ENCODE data around the gene RRAS.

RRAS gene

GRCh38 chr19:49640113-49640898 lies at the start of gene RRAS:
TSS of gene RRAS (minus strand) at chr19:49640143. CDS start at chr19:49640098, 45 bp downstream.
- peak; percentile 99 to 100 (median 100) for DNase-seq (ENCODE audit: low read depth in 3 of 3)

DNA sequence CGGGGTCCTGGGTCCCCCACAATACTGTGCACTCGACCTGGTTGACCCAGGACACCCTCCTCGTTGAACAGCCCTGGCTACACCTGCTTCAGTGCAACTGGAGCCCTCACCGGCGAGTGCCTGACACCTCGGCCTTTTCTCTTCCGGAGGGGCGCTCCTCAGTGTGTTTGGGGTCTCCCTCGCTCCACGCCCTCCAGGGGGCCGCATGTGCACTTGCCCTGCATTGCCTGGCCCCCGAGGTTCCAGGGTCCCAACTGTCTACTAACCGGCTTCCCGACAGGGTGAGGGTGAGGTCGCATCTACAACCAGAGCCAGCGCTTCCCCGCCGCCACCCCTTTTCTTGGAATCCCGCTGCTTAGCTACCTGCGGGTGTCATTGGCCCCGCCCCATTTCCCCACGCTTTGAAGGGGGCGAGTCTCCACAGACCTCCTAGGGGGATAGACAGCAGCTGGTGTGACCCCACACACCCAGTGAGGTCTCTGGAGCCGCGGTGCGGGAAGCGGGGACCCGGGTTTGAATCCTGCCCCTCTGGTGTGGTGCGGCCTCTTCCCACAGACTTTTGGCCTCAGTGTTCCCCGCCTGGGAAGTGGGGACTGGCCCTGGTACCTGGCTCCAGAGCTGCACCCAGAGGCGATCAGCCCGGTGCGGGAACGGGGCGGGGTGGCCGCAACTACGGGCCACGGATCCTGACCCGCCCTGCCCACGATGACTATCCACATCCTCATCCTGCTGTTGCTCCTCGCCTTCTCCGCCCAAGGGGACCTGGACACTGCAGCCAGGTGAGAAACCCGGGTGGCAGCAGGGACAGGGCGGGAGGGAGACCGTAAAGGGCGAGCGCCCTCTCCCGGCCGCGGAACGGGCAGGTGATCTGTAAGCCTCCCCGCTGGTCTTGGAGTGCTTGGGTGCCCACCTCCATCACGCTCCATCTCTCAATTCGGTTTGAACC lies 49.5 kb upstream of the RRAS start, which contains the start of gene ADM5:
Gene ADM5, plus strand, starts transcription at position 462 of the 946 bp plus-strand sequence. Its CDS starts 244 bp downstream, at position 706.
- DNase-seq (ENCODE audit: low read depth in 3 of 3) = no peak

DNA sequence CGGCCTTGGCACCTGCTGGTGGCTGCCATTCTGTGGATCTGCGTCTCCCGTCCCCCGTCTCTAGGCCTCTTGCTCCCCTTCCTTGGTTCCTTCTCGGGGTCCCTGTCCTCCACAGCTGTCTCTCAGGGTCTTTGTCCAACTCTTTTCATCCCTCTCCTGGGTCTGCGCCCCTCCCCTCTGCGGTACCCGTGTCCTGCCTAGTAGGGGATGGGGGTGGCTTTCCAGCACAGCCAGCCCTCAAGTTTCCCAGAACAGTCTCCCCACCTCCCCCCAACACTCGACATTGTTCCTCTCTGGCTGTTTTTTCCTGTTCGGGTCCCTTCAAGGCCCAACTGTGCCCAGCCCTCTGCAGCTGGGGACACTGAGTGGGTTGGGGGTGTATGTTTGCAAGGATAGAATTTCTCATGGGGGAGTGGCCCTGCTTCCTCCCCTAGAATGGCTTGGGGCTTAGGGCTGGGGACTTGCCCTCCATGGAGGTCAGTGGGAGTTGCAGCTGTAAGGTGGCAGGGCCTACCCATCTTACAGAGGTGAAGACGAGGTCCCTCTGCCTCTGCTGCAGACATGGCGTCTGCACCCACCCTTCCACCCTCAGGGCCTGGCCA lies 48.7 kb upstream of the RRAS start:
- no peak for DNase-seq (ENCODE audit: low read depth in 3 of 3)

GRCh38 chr19:49687566-49688316 lies 47.8 kb upstream of the RRAS start:
- DNase-seq (ENCODE audit: low read depth in 3 of 3) = no peak

- no peak for DNase-seq (ENCODE audit: low read depth in 3 of 3)
Measured at GRCh38 chr19:49687150-49687549, 47.2 kb upstream of the RRAS start.

GRCh38 chr19:49686503-49687088 lies 46.7 kb upstream of the RRAS start:
- DNase-seq (ENCODE audit: low read depth in 3 of 3) = no peak

DNA sequence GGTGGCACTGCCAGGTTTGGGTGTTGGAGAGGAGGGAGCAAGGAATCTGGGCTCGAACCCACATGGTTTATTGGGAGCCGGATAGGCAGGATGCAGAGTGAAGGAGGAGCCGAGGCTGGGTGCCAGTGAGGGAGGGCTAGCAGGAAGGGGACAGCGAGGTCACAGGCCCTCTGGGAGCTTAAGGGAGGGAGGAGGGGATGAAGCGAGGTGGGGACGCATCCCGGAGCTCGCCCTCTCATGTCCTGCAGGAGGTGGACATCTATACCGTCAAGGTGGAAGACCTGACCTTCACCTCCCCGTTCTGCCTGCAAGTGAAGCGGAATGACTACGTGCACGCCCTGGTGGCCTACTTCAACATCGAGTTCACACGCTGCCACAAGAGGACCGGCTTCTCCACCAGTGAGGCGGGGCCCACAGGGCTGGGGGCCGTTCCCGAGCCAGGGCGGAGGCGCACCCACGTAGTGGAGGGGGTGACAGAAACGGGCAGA lies 45.9 kb upstream of the RRAS start:
- no peak for DNase-seq (ENCODE audit: low read depth in 3 of 3)

DNA sequence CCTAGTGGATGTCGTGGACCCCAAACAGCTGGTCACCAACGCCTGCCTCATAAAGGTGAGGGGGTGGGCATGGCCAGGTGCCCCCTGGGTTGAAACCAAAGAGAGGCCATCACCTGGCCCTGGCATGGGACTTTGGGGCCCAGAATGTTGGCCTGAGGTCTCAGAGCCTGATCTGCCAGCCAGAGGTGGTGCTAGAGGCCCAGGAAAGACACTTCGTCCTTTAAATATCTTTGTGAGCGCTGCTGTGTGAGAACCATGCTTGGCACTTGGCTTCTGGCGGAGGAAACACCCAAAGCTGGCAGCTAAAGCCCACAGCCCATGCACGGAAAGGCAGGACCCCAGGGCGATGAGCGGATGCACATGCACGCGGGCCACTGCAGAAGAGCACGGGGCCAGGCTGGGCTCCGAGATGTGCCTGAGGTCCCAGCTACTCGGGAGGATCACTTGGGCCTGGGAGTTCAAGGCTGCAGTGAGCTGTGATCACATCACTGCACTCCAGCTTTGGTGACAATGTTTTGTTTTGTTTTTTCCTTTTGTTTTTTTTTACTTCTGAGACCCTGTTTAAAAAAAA lies 45.1 kb upstream of the RRAS start:
- DNase-seq (ENCODE audit: low read depth in 3 of 3) = no peak

GRCh38 chr19:49684251-49684982 lies 44.5 kb upstream of the RRAS start:
- no peak for DNase-seq (ENCODE audit: low read depth in 3 of 3)

DNA sequence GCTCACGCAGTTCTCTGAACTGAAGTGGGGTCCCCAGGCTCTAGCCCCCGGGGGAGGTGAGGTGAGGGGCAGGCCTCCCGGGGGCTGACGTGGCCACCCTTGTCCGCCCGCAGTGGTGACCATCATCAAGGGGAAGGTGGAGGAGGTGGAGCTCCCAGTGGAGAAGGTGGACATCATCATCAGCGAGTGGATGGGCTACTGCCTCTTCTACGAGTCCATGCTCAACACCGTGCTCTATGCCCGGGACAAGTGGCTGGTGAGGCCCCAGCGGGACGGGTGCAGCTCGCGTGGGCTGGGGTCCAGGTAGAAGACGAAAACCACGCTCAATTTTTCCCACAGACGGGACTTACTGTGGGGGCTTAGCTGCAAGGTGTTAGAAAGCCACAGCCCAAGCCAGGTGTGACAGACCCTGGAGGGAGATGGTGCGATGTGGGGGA lies 43.9 kb upstream of the RRAS start:
- no peak for DNase-seq (ENCODE audit: low read depth in 3 of 3)

- DNase-seq (ENCODE audit: low read depth in 3 of 3) = no peak
Measured at GRCh38 chr19:49682274-49682673, 42.3 kb upstream of the RRAS start.

DNA sequence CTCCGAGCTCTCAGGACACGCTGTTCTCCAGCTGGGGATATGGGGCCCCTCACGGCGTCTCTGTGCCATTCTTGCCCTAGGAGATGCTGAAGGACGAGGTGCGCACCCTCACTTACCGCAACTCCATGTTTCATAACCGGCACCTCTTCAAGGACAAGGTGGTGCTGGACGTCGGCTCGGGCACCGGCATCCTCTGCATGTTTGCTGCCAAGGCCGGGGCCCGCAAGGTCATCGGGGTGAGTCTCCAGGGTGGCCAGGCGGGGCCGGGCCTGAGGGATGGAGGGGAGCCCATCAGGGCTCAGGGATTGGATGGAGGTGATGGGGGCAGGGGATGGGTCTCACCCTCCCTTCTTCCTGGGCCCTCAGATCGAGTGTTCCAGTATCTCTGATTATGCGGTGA lies 41.9 kb upstream of the RRAS start:
- DNase-seq (ENCODE audit: low read depth in 3 of 3) = no peak

DNA sequence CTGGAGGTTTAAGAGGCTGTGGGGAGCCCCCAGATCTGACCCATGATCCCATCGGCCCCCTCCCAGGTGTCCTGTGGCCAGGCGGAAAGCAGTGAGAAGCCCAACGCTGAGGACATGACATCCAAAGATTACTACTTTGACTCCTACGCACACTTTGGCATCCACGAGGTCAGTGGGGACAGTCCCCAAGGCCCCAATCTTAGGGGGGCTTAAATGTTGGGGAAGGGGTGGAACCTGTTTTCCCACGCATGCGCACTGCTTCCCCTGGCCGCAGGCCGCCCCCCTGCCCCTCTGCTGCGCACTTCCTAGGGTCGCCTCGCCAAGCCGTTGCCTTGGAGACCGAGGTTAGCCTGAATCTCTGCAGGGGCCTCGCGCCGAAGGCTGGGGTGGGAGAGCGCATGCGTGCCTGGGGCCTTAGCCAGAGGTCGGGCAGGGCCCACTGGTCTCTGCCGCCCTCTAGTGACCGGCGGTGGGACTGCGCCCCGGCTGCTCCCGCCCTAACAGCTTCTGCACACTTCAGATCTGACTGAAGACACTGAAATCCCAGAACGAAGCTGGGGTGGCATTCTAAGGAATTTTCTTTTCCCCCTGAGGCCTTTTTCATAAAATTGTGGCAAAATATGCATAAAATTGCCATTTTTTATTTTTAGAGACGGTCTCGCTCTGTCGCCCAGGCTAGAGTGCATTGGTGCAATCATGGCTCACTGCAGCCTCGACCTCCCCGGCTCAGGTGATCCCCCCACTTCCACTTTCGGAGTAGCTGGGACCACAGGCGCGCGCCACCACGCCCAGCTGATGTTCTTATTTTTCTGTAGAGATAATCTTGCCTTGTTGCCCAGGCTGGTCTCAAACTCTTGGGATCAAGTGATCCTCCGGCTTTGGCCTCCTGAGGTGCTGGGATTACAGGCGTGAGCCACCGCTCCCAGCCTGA lies 40.7 kb upstream of the RRAS start:
- peak; percentile 90 to 95 (median 91) for DNase-seq (ENCODE audit: low read depth in 3 of 3)

- DNase-seq (ENCODE audit: low read depth in 3 of 3) = no peak
Measured at GRCh38 chr19:49679771-49680413, 39.9 kb upstream of the RRAS start.

- DNase-seq (ENCODE audit: low read depth in 3 of 3) = no peak
Measured at GRCh38 chr19:49678985-49679770, 39.2 kb upstream of the RRAS start.

- DNase-seq (ENCODE audit: low read depth in 3 of 3) = peak; percentile 65 to 79 (median 65)
Measured at GRCh38 chr19:49677901-49678674, 38.1 kb upstream of the RRAS start.

Measured in stimulated activated CD4-positive, alpha-beta T cell treated with anti-CD3 and anti-CD28 coated beads, TNF-alpha, amount 100 ng/mL, for 24 hours (primary cell).